ENCODE measurements around the gene SLC22A1. TPM values are rescaled to one million over a fixed set of nuclear protein-coding genes. Genes with fewer than 3 reads are reported as not detected.
"Not testable (repeated sequence)": the region's sequence is repeated elsewhere in the genome, so short reads cannot be mapped to it uniquely, and the experiment has no call there.

The SLC22A1 gene
- polyA plus RNA-seq, 1 donor from 2014 or later: 0.71 TPM

- not testable (repeated sequence) for H3K4me2 ChIP-seq (ENCODE audit: low read length); H3K9me3 ChIP-seq (ENCODE audit: low read length); H3K4me3 ChIP-seq (ENCODE audit: low read length); H3K27ac ChIP-seq (ENCODE audit: low read length); H2AFZ ChIP-seq (ENCODE audit: low read depth, low read length); H3K9ac ChIP-seq (ENCODE audit: low read length); H3K79me2 ChIP-seq (replicated peaks; ENCODE audit: insufficient read depth, low read length); H3K27me3 ChIP-seq (ENCODE audit: insufficient read depth, low read depth, low read length); H3K9me2 ChIP-seq (ENCODE audit: insufficient read depth, low read length); H3F3A ChIP-seq (ENCODE audit: insufficient read depth, low read length, poor library complexity, severe bottlenecking); H4K20me1 ChIP-seq (ENCODE audit: insufficient read depth); H3K36me3 ChIP-seq (ENCODE audit: insufficient read depth, low read length)
Observed at GRCh38 chr6:160125105-160125504, 3.5 kb downstream of the SLC22A1 start.

GRCh38 chr6:160127270-160128124 lies 5.9 kb downstream of the SLC22A1 start:
- Histone ChIP-seq H4K20me1 (ENCODE audit: insufficient read depth) (no peaks in the 10 kb centered on the region), H3K79me2 (replicated peaks; ENCODE audit: insufficient read depth, low read length) (no peaks in the 10 kb centered on the region), H2AFZ (ENCODE audit: low read depth, low read length) (no peak overlapping the region), H3K27me3 (ENCODE audit: insufficient read depth, low read depth, low read length) (no peaks in the 10 kb centered on the region), H3K9me3 (ENCODE audit: low read length) (no peaks in the 10 kb centered on the region), H3K36me3 (ENCODE audit: insufficient read depth, low read length) (no peaks in the 10 kb centered on the region), H3K9me2 (ENCODE audit: insufficient read depth, low read length) (no peaks in the 10 kb centered on the region), H3K27ac (ENCODE audit: low read length) (no peak overlapping the region), H3K4me2 (ENCODE audit: low read length) (no peak overlapping the region), H3F3A (ENCODE audit: insufficient read depth, low read length, poor library complexity, severe bottlenecking) (no peaks in the 10 kb centered on the region), H3K9ac (ENCODE audit: low read length) (no peak overlapping the region), H3K4me3 (ENCODE audit: low read length) (no peak overlapping the region)
- no peak for TF ChIP-seq MXI1 (conservative IDR thresholded peaks at IDR 0.05; ENCODE audit: poor library complexity, severe bottlenecking)
- no peak for TF ChIP-seq EP300 (conservative IDR thresholded peaks at IDR 0.05; ENCODE audit: poor library complexity, severe bottlenecking)
- no peak for TF ChIP-seq RAD21 (conservative IDR thresholded peaks at IDR 0.05)
- TF ChIP-seq TAF1 (IDR thresholded peaks at IDR 0.05; ENCODE audit: low read depth): no peak
- no peak for TF ChIP-seq SMC3 (conservative IDR thresholded peaks at IDR 0.05; ENCODE audit: poor library complexity)
- no peak for TF ChIP-seq EZH2 (IDR thresholded peaks at IDR 0.05; ENCODE audit: borderline replicate concordance, insufficient read depth, low read length, poor library complexity, severe bottlenecking)
- no peak for TF ChIP-seq REST (IDR thresholded peaks at IDR 0.05; ENCODE audit: borderline replicate concordance)
- no peak for TF ChIP-seq CTCF (IDR thresholded peaks at IDR 0.05; ENCODE audit: poor library complexity, severe bottlenecking)
- no peak for TF ChIP-seq POLR2AphosphoS5 (IDR thresholded peaks at IDR 0.05)
